ENCODE results near the gene RHAG. TPM values are rescaled to one million over a fixed set of nuclear protein-coding genes. Genes with fewer than 3 reads are reported as not detected.
"Not testable (repeated sequence)": the region's sequence is repeated elsewhere in the genome, so short reads cannot be mapped to it uniquely, and the experiment has no call there.

The RHAG gene
- total RNA-seq, 1 donor from 2014 or later = 2.5 TPM

DNA sequence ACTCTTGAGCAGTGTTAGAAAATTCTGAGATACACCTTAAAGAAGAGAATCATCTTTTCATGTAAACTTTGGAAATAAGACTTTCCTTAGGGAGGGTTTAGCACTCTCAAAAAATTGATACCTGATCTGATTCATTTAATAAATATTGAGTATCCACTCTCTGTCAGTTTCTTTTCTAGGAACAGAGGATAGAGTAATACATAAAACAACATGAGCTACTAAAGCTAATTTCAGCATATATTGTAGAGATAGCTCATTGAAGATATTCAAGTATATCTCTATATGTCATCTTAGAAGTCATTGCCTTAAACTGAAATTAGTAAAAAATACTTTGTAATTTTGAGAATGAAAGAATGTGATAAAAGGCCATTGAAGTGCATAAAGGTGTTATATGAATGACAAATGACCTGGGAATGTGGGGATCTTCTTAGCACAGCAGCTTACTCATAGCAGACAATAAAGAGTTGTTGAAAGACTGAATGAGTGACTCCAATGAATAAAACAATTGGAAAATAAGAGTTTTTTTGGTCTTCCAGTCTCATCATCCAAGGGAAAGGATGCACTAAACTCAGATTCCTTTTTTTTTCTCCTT is 29.2 kb downstream of the RHAG start:
- Histone ChIP-seq H3K9me3 (no peaks in the 10 kb centered on the region), H3K27ac (no peak overlapping the region), H3K4me3 (no peak overlapping the region), H3K36me3 (no peaks in the 10 kb centered on the region), H3K4me1 (no peaks in the 10 kb centered on the region), H3K27me3 (no peaks in the 10 kb centered on the region)
- intact Hi-C loops (cut with DNase I) = no loop called here
- TF ChIP-seq, protein P1, sequence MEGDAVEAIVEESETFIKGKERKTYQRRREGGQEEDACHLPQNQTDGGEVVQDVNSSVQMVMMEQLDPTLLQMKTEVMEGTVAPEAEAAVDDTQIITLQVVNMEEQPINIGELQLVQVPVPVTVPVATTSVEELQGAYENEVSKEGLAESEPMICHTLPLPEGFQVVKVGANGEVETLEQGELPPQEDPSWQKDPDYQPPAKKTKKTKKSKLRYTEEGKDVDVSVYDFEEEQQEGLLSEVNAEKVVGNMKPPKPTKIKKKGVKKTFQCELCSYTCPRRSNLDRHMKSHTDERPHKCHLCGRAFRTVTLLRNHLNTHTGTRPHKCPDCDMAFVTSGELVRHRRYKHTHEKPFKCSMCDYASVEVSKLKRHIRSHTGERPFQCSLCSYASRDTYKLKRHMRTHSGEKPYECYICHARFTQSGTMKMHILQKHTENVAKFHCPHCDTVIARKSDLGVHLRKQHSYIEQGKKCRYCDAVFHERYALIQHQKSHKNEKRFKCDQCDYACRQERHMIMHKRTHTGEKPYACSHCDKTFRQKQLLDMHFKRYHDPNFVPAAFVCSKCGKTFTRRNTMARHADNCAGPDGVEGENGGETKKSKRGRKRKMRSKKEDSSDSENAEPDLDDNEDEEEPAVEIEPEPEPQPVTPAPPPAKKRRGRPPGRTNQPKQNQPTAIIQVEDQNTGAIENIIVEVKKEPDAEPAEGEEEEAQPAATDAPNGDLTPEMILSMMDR (IDR thresholded peaks at IDR 0.05) = no peak
- TF ChIP-seq POLR2AphosphoS5 (IDR thresholded peaks at IDR 0.05; ENCODE audit: insufficient read depth in 1 of 2, low read depth in 1 of 2) = no peak
- no peak for TF ChIP-seq POLR2A (IDR thresholded peaks at IDR 0.05)
- no peak for DNase-seq (ENCODE audit: extremely low spot score in 2 of 2)

DNA sequence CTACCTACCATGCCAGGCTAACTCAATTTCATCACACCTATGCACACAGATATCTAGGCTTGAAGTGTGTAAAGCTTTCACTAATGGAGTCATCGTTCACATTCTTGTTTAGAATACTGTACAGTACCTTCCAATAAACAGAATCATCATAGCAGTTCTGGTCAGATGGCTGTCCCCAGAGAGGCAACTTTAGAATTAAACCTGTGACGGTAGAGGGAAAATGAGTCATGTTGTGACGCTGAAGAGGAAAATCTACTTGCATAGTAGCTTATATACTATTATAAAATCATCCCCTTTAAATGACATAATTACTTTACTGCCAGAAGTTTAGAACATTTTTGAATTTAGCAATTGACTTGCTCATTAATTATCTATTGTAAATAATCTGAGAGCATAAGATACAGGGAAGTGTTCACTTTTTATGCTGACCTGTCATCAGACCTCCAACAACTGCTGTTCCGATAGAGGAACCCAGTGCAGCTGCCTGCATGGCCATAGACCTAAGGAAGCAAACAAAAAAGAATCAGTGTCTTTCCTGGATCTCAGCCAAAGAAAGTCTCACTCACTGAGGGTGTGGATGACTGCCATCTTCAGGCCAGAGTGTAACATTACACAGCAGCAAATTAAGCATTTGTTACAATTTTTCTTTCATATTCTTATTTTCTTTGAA is 29.8 kb downstream of the RHAG start:
- DNase-seq (ENCODE audit: extremely low spot score in 2 of 2) = no peak
- H3K4me3 ChIP-seq = no peak overlapping the region
- no peaks in the 10 kb centered on the region for H3K27me3 ChIP-seq
- no peaks in the 10 kb centered on the region for H3K9me3 ChIP-seq
- intact Hi-C loops (cut with DNase I) = no loop called here
- H3K27ac ChIP-seq = no peak overlapping the region
- no peaks in the 10 kb centered on the region for H3K4me1 ChIP-seq
- TF ChIP-seq POLR2AphosphoS5 (IDR thresholded peaks at IDR 0.05; ENCODE audit: insufficient read depth in 1 of 2, low read depth in 1 of 2) = no peak
- TF ChIP-seq, protein P1 (IDR thresholded peaks at IDR 0.05) = peak; percentile 23 to 76 (median 75)
- H3K36me3 ChIP-seq = no peaks in the 10 kb centered on the region

GRCh38 chr6:49604080-49604479 is 32.6 kb downstream of the RHAG start:
- not testable (repeated sequence) for H3K27ac ChIP-seq

GRCh38 chr6:49587262-49587661 is 49.4 kb downstream of the RHAG start:
- H3K36me3 ChIP-seq; H3K4me3 ChIP-seq; DNase-seq (ENCODE audit: extremely low spot score in 2 of 2); H3K9me3 ChIP-seq; H3K27me3 ChIP-seq; H3K4me1 ChIP-seq; intact Hi-C loops (cut with DNase I); H3K27ac ChIP-seq: not testable (repeated sequence)

More at GRCh38 chr6:49604080-49604479, 32.6 kb downstream of the RHAG start:
- H3K27me3 ChIP-seq; H3K4me1 ChIP-seq; H3K36me3 ChIP-seq; DNase-seq (ENCODE audit: extremely low spot score in 2 of 2); H3K4me3 ChIP-seq; H3K9me3 ChIP-seq; intact Hi-C loops (cut with DNase I): not testable (repeated sequence)

DNA sequence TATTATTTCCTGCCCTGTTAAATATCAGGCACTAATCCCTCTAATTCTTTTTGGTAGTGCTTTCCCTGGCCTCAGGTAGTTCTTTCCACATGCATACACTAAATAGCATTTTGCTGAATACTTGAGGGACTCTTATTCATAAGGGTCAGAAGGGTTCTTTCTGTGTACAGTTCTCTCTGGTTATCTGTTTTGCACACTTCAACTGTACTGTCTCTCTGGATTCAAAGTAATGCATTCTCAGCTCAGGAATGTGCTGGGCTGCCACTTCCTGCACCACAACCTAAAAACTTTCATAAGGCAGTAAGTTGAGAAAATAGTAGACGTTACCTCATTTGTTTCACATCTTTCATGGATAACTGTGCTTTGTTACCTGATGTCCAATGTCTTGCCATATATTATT is 54.1 kb downstream of the RHAG start:
- no peaks in the 10 kb centered on the region for H3K4me1 ChIP-seq
- intact Hi-C loops (cut with DNase I) = no loop called here
- no peaks in the 10 kb centered on the region for H3K9me3 ChIP-seq
- H3K36me3 ChIP-seq = no peaks in the 10 kb centered on the region
- no peak overlapping the region for H3K27ac ChIP-seq
- H3K27me3 ChIP-seq = no peaks in the 10 kb centered on the region
- DNase-seq (ENCODE audit: extremely low spot score in 2 of 2) = no peak
- TF ChIP-seq, protein P1 (IDR thresholded peaks at IDR 0.05) = no peak
- no peak overlapping the region for H3K4me3 ChIP-seq

GRCh38 chr6:49579649-49580048 is 57.0 kb downstream of the RHAG start:
- intact Hi-C loops (cut with DNase I) = no loop called here
- DNase-seq (ENCODE audit: extremely low spot score in 2 of 2) = no peak
- H3K27me3 ChIP-seq = no peaks in the 10 kb centered on the region
- H3K27ac ChIP-seq = no peak overlapping the region
- no peaks in the 10 kb centered on the region for H3K36me3 ChIP-seq
- TF ChIP-seq, protein P1 (IDR thresholded peaks at IDR 0.05) = no peak
- TF ChIP-seq POLR2A (IDR thresholded peaks at IDR 0.05) (no peak), POLR2AphosphoS5 (IDR thresholded peaks at IDR 0.05; ENCODE audit: insufficient read depth in 1 of 2, low read depth in 1 of 2) (no peak)
- no peak overlapping the region for H3K4me3 ChIP-seq
- no peaks in the 10 kb centered on the region for H3K9me3 ChIP-seq
- H3K4me1 ChIP-seq = no peaks in the 10 kb centered on the region
